NCI-H146 treated with DMSO at 0.1 percent for 48 hours (cell line): ENCODE results near the gene CNOT10.

Experiments
- DNase-seq: peaks from one replicate; lab custom pipeline; 2025; ENCODE audit not compliant: unreplicated experiment; lab: John Stamatoyannopoulos, UW

Gene CNOT10

GRCh38 chr3:32817558-32818228, 132.7 kb downstream of the CNOT10 start, which contains the start of gene TRIM71:
Gene TRIM71, plus strand, starts transcription at chr3:32817997. Its CDS starts 84 bp downstream, at chr3:32818081.
- no peak for DNase-seq

GRCh38 chr3:32818229-32818969, 133.4 kb downstream of the CNOT10 start:
- DNase-seq, result no peak

GRCh38 chr3:32818970-32819511, 134.1 kb downstream of the CNOT10 start:
- DNase-seq, result no peak

GRCh38 chr3:32819551-32820348, 134.8 kb downstream of the CNOT10 start:
- DNase-seq, result no peak

GRCh38 chr3:32820430-32820829, 135.4 kb downstream of the CNOT10 start:
- no peak for DNase-seq

GRCh38 chr3:32820971-32821685, 136.1 kb downstream of the CNOT10 start:
- DNase-seq, result no peak

- DNase-seq, result no peak
These were observed 136.8 kb downstream of the CNOT10 start for GRCh38 chr3:32821686-32822296.

GRCh38 chr3:32822609-32823498, 137.9 kb downstream of the CNOT10 start:
- DNase-seq, result no peak
